Cardiac septum (tissue), 1 donor: ENCODE measurements around the gene DRGX. TPM values are rescaled to one million over a fixed set of nuclear protein-coding genes. Genes with fewer than 3 reads are reported as not detected.

Source experiments
- DNase-seq: peaks from one replicate; pipeline ENCODE4 v3.0.0-alpha.2; 2020; ENCODE audit warnings: low spot score
- intact Hi-C: fragments of 100-400 bp; cut with DNase I; formaldehyde crosslinking; loops from one replicate; pipeline ENCODE4 v1.14.0; 2022
- long read RNA-seq: library from polyadenylated mRNA; unstranded; transcript quantifications from one replicate; pipeline ENCODE4 v2.0.0, GENCODE V29; 2021
- total RNA-seq: library from RNA; stranded (reverse); fragmentation: NEBNext Ultra II Directional; extraction: Animal tissue kit (Norgen Biotek cat#: 25700); gene quantifications from one replicate; pipeline ENCODE4 v1.2.1, GENCODE V29; 2021
- donor health status: DM: no; HTN: no; CAD: no.

Gene DRGX
- not detected for total RNA-seq
- long read RNA-seq, result 0 reads

- intact Hi-C loops, result no loop called here
- no peak for DNase-seq
Measured at GRCh38 chr10:49395741-49396665, at the start of gene DRGX. TSS of gene DRGX (minus strand) at chr10:49396089. CDS start at chr10:49395440, 649 bp downstream.

- no peak for DNase-seq
- intact Hi-C loops, result no loop called here
Measured at GRCh38 chr10:49444349-49444748, 48.5 kb upstream of the DRGX start.

- intact Hi-C loops, result no loop called here
- no peak for DNase-seq
Measured at GRCh38 chr10:49442863-49443262, 47.0 kb upstream of the DRGX start.

GRCh38 chr10:49441488-49442476 is 45.9 kb upstream of the DRGX start:
- intact Hi-C loops, result no loop called here
- no peak for DNase-seq

- intact Hi-C loops, result no loop called here
- DNase-seq, result no peak
Measured at GRCh38 chr10:49435225-49435624, 39.3 kb upstream of the DRGX start.

- intact Hi-C loops, result no loop called here
- DNase-seq, result no peak
Measured at GRCh38 chr10:49433069-49433468, 37.2 kb upstream of the DRGX start.

- DNase-seq, result no peak
- intact Hi-C loops, result no loop called here
Measured at GRCh38 chr10:49431426-49431825, 35.5 kb upstream of the DRGX start.

- DNase-seq, result no peak
- intact Hi-C loops, result no loop called here
Measured at GRCh38 chr10:49429458-49429857, 33.6 kb upstream of the DRGX start.

GRCh38 chr10:49426490-49427360 is 30.8 kb upstream of the DRGX start:
- DNase-seq, result no peak
- intact Hi-C loops, result no loop called here

GRCh38 chr10:49419005-49419404 is 23.1 kb upstream of the DRGX start:
- intact Hi-C loops, result no loop called here
- no peak for DNase-seq

GRCh38 chr10:49418328-49418727 is 22.4 kb upstream of the DRGX start:
- intact Hi-C loops, result no loop called here
- no peak for DNase-seq

- DNase-seq, result no peak
- intact Hi-C loops, result no loop called here
Measured at GRCh38 chr10:49418053-49418326, 22.1 kb upstream of the DRGX start.

GRCh38 chr10:49417311-49418052 is 21.6 kb upstream of the DRGX start:
- intact Hi-C loops, result no loop called here
- DNase-seq, result no peak

GRCh38 chr10:49415846-49416245 is 20.0 kb upstream of the DRGX start:
- no peak for DNase-seq
- intact Hi-C loops, result no loop called here

- DNase-seq, result no peak
- intact Hi-C loops, result no loop called here
Measured at GRCh38 chr10:49415109-49415508, 19.2 kb upstream of the DRGX start.

- DNase-seq, result no peak
- intact Hi-C loops, result no loop called here
Measured at GRCh38 chr10:49414496-49414895, 18.6 kb upstream of the DRGX start.

GRCh38 chr10:49412571-49412970 is 16.7 kb upstream of the DRGX start:
- no peak for DNase-seq
- intact Hi-C loops, result no loop called here

- no peak for DNase-seq
- intact Hi-C loops, result no loop called here
Measured at GRCh38 chr10:49410365-49411074, 14.6 kb upstream of the DRGX start.
